ENCODE data around the gene LRRC51.

- TF ChIP-seq EZH2 (IDR thresholded peaks at IDR 0.05) (no peak), POLR2AphosphoS5 (IDR thresholded peaks at IDR 0.05; ENCODE audit: borderline replicate concordance, low read depth, low read length) (no peak)
These were observed 42.5 kb downstream of the LRRC51 start for GRCh38 chr11:72123117-72123653.
